Measurements from ENCODE around the gene NDST4. TPM values are rescaled to one million over a fixed set of nuclear protein-coding genes. Genes with fewer than 3 reads are reported as not detected.

Gene NDST4
- total RNA-seq, 1 donor from 2014 or later: 5.6 TPM

- Mint-ChIP-seq H3K4me3 (ENCODE audit: unreplicated experiment) (no peak overlapping the region), H3K36me3 (ENCODE audit: unreplicated experiment) (no peaks in the 10 kb centered on the region), H3K4me1 (ENCODE audit: low read depth, unreplicated experiment) (no peaks in the 10 kb centered on the region), H3K9me3 (ENCODE audit: unreplicated experiment) (no peaks in the 10 kb centered on the region), H3K27me3 (ENCODE audit: unreplicated experiment) (no peaks in the 10 kb centered on the region), H3K27ac (ENCODE audit: unreplicated experiment) (no peak overlapping the region)
- DNase-seq: no peak
- TF ChIP-seq CTCF (IDR thresholded peaks at IDR 0.05; ENCODE audit: partially characterized antibody, unreplicated experiment): no peak
Observed at GRCh38 chr4:114827651-114828050, 285.8 kb downstream of the NDST4 start.

GRCh38 chr4:114815760-114816159 is 297.7 kb downstream of the NDST4 start:
- Mint-ChIP-seq H3K4me3 (ENCODE audit: unreplicated experiment) (no peak overlapping the region), H3K27ac (ENCODE audit: unreplicated experiment) (no peak overlapping the region), H3K36me3 (ENCODE audit: unreplicated experiment) (no peaks in the 10 kb centered on the region), H3K27me3 (ENCODE audit: unreplicated experiment) (no peaks in the 10 kb centered on the region), H3K4me1 (ENCODE audit: low read depth, unreplicated experiment) (no peaks in the 10 kb centered on the region), H3K9me3 (ENCODE audit: unreplicated experiment) (no peaks in the 10 kb centered on the region)
- DNase-seq: no peak
- TF ChIP-seq CTCF (IDR thresholded peaks at IDR 0.05; ENCODE audit: partially characterized antibody, unreplicated experiment): no peak

GRCh38 chr4:114813961-114814360 is 299.5 kb downstream of the NDST4 start:
- no peak overlapping the region for H3K27ac Mint-ChIP-seq (ENCODE audit: unreplicated experiment)
- no peaks in the 10 kb centered on the region for H3K36me3 Mint-ChIP-seq (ENCODE audit: unreplicated experiment)
- no peaks in the 10 kb centered on the region for H3K27me3 Mint-ChIP-seq (ENCODE audit: unreplicated experiment)
- TF ChIP-seq CTCF (IDR thresholded peaks at IDR 0.05; ENCODE audit: partially characterized antibody, unreplicated experiment): no peak
- no peaks in the 10 kb centered on the region for H3K4me1 Mint-ChIP-seq (ENCODE audit: low read depth, unreplicated experiment)
- H3K9me3 Mint-ChIP-seq (ENCODE audit: unreplicated experiment): no peaks in the 10 kb centered on the region
- DNase-seq: no peak
- no peak overlapping the region for H3K4me3 Mint-ChIP-seq (ENCODE audit: unreplicated experiment)

- H3K27ac Mint-ChIP-seq (ENCODE audit: unreplicated experiment): no peak overlapping the region
Observed at GRCh38 chr4:114811564-114812301, 301.7 kb downstream of the NDST4 start.

More at GRCh38 chr4:114811564-114812301, 301.7 kb downstream of the NDST4 start:
- no peak for TF ChIP-seq CTCF (IDR thresholded peaks at IDR 0.05; ENCODE audit: partially characterized antibody, unreplicated experiment)
- no peaks in the 10 kb centered on the region for H3K4me1 Mint-ChIP-seq (ENCODE audit: low read depth, unreplicated experiment)
- no peak overlapping the region for H3K4me3 Mint-ChIP-seq (ENCODE audit: unreplicated experiment)
- H3K36me3 Mint-ChIP-seq (ENCODE audit: unreplicated experiment): peaks cover 6% of the 10 kb centered on the region
- no peak for DNase-seq
- no peaks in the 10 kb centered on the region for H3K27me3 Mint-ChIP-seq (ENCODE audit: unreplicated experiment)
- H3K9me3 Mint-ChIP-seq (ENCODE audit: unreplicated experiment): no peaks in the 10 kb centered on the region

Measured in glutamatergic neuron (in vitro differentiated cells).